GM21381 (cell line): ENCODE results near the gene KIDINS220.

Source experiments
- ATAC-seq: cut with Tn5 transposase; IDR thresholded peaks from one replicate; pipeline ENCODE4 v1.9.1; 2021; ENCODE audit warnings: mild to moderate bottlenecking, moderate library complexity; ENCODE audit not compliant: unreplicated experiment

Gene KIDINS220

DNA sequence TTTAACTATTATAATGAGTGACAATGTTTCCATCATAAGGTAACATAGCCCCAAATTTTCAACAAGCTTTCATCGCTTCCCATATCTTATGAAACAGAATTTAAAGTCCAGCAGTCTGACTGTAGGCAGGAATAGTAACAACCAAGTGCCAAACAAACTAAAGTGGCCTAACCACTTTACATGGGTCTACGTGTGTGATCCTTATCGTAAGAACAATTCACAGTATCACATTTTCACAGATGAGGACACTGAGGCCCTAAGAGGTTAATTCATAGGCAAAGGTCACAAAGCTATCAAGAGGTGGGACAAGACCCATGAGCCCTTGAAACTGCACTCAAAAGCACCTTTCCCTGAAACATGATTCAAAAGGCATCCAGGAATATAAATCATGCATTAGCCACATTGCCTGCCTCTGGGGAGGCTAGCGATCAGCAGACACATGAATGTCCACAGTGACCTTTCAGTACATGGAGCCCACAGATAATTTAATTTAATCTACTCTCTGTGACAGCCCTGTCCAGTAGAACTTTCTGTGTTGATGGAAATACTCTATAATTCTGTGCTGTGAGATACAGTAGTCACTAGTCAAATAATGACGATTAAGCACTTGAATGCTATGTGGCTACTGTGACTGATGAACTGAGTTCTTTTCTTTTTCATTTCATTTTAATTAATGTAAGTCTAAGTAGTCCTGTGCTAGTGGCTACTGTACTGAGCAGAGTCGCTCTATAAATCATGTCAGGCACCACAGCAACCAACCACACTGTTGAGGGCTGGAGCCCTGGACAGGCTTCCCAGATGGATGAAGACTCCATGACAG is 30.3 kb downstream of the KIDINS220 start:
- ATAC-seq = no peak

DNA sequence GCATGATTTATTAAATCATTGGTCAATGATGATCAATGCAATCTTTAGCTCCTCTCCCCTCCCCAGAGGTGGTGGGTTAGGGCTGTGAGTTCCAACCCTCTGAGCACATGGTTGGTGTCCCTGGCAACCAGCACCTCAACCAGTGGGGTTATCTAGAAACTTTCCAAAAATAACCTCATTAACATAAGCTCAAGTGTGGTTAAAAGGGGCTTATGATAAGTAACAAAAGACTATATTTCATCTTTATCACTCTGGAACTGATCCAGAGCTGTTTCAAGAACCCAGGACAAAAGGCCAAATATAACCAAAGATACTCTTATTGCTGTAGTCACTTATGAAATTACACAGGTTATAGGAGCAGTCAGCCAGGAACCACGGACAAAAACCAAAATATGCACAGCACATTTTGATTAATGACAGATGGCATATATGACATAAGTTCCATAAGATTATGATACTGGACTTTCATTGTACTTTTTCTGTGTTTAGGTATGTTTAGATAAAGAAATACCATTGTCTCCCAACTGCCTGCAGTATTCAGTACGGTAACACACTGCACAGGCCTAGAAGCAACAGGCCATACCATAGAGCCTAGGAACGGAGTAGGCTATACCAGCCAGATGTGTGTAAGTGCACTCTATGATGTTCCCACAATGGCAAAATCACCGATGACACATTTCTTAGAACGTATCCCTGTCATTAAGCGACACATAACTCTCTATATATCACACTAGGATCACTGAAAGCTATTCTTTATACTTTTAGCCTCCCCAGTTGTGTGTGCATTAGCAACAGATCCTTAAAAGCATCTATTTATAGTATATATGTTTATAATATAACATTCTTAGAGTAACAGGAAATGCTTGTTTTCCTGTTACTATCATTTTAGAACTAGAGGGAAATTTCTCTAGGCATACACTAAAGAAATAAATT is 31.9 kb downstream of the KIDINS220 start:
- ATAC-seq = no peak

GRCh38 chr2:8803658-8804379 is 33.6 kb downstream of the KIDINS220 start:
- peak; percentile 97 for ATAC-seq

DNA sequence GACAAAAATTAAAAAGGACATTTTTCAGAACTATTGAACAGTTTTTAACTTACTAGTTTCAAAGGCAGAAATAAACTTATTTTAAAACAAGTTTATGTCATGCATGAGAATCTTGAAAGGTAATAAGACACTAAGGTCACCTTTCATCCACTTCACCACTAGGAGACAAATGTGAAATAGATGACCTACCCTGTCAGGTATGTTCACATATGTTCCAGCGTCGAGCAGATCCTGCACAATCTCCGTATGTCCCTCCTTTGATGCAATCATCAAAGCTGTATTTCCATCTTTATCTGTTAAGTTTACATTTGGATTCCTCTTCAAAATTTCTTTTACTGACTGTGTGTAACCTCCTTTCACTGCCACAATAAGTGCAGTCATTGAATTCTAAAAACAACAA is 34.7 kb downstream of the KIDINS220 start:
- no peak for ATAC-seq

DNA sequence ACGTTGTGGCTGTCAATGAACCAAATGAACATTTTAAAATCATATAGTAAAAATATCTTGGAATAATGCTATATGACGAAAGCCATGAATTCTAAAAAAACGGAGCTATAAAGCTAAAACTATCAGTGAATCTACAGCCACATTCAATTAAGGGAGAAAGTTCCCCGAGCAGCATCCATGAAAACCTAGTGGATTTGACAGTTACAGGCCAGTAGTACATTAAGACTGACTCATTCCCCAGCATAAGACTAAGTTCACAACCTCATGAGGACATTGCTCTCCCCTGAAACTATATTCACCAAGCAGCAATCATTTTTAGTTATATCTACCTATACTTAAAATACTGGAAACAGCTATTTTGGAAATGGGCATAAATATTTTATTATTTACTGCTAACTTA is 36.6 kb downstream of the KIDINS220 start:
- no peak for ATAC-seq

GRCh38 chr2:8800218-8800617 is 37.2 kb downstream of the KIDINS220 start:
- ATAC-seq = no peak

- no peak for ATAC-seq
Measured at GRCh38 chr2:8799004-8799403, 38.4 kb downstream of the KIDINS220 start.

DNA sequence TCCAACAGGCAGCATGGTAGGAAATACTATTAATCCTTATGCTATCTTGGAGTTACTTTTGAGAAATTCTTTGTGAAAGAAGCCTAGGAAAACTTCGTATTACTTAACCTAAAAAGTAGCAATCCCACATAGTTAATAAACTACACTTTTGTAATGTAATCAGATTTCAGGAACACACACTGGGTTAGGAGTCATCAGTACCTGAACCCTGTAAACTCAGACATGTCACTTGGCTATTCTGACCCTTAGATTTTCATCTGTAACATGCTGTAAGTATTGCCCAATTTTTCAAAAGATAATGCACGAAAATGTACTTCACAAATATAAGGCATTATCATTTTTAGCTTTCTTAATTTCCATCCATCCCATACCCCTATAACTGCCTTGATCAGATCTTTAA is 39.0 kb downstream of the KIDINS220 start:
- ATAC-seq = no peak

- ATAC-seq = no peak
Measured at GRCh38 chr2:8797682-8798081, 39.7 kb downstream of the KIDINS220 start.

DNA sequence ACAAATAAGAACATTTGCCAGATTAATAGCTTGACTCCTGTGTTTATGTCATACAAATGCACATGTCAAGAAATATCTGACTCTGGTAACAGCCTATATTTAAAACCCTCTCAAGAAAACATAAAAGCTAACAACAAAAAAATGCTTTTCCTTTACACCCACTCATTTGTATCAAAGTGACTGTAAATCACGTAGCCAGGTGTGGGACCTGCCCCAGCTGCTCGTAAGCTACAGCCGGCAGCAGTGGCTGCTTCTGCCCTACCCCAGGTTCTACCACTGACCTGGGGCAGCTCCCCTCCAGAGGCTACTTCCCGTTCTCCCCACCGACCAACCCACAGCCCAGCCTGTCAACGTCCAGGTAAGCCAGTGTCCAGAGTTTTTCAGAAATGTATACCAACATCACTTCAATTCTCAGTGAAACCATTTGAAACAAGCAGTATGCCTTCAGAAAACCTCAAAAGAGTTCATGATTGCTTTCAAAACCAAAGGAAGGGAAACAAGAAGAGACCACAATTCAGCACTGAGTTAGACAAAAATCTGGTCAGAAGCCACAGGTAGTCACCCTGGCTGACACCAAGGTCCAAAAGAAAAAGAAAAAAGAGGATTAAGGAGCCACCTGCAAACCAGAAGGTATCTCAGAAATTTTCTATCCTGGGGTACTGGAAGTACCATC is 40.4 kb downstream of the KIDINS220 start:
- no peak for ATAC-seq

GRCh38 chr2:8796315-8796848 is 41.0 kb downstream of the KIDINS220 start:
- no peak for ATAC-seq

DNA sequence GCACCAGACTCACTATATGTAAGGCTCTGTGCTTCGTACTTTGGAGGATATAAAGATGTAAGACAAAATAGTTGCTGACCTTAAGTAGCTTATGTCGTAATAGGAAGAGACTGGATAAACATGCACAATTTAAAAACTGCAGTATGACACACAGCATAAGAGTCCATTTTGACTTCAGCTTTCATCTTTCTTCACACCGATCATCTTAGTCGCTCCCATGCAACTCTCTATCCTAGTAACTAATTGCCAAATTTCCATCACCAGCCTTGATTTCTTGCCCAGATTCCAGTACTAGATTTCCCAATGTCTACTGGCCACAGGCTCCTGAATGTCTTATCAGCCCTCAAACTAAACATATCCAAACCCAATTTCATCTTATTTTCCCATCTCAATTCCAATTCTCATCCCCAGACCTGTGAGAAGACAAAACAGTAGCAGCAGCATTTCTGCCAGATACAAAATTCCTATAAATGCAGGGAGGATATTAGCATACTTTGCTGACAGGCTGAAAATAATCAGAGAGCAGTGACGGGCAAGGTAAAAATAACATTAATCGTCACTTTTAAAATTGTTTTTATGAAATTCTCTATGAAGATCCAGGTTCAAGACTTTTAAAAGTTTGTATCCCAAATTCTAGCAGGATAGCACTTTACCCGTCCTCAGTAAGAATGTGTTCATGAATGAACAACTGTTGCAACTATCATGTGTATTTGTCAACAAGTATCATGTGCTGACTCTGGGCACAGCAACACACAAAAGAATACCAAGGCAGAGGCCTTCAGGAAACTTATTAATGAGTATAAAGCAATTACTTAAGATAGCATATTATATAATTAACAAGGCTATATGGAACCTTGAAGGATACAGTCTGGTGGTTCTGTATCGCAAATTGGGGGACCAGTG is 42.2 kb downstream of the KIDINS220 start:
- no peak for ATAC-seq

- no peak for ATAC-seq
Measured at GRCh38 chr2:8790739-8791162, 46.7 kb downstream of the KIDINS220 start.

DNA sequence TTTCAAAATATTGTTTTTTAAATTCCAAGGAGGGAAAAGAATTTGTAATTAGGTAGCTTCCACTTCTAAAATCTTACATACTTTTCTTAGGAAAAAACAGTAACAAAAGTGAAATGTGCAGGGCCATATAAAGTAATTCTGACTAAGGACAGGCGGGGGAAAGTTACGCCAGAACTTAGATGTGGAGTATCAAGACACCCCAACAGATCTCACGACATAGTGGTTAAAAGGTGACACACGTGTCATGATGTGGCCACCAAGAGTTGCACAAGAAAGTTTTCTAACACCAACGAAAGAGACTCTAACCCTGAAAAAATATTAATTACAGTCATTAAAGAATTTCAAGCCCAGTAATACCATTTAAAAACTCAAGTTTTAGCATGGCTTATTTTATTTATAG is 51.0 kb downstream of the KIDINS220 start:
- ATAC-seq = no peak

DNA sequence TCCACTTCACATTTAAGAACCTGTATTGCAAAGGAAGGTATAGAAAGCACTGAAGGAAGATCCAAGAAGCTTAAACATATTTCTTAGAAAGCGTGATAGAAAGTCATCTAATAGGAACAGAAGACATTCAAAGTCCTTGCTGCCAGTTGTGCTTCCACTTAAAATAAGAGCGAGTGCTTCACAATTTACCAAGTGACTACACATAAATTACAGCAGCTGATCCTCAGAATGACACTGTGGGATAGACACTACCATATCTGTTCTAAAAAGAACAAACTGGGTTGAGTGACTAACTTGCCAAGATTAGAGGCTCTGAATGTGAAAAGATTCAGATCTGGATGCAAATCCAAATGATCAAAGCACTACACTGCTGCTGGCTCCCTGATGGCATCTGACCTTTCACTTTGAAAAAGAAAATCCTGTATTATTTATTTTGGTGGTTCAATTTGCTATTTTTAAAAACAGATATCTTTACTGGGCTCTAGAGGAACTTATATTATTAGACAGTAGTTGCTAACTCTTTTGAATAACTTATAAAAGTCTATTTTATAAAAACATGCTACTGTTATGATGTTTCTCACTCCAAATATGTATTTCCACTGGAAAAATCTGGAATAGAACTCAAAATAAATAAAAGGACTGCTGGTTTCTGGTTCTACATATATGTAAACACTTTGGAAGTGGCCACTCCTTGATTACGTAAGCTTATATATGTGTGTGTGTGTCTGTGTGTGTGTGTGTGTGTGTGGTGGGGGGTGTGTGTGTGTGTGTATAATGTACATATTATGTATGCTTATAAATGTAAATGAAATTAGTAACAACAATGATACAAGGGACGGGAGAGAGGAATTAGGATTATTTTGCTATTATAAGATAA is 57.4 kb downstream of the KIDINS220 start:
- ATAC-seq = no peak

- no peak for ATAC-seq
Measured at GRCh38 chr2:8774371-8774770, 63.0 kb downstream of the KIDINS220 start.

DNA sequence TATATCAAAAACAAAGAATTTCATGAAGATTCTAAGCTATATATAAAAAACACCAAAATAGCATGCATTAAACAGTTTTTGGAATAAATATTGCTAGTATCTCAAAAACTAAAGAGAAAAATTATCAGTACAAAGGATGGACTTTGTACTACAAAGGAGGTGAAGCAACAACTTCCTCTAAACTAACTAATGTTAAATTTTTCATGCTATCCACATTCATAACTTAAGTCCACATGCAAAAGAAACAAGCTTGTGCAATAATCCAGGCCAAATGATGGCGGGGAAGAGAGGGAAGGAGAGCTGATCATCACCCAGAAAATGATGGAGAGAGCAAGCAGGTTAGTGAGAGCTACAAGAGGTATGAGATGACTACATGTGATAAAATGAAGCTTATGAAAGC is 70.1 kb downstream of the KIDINS220 start:
- no peak for ATAC-seq

DNA sequence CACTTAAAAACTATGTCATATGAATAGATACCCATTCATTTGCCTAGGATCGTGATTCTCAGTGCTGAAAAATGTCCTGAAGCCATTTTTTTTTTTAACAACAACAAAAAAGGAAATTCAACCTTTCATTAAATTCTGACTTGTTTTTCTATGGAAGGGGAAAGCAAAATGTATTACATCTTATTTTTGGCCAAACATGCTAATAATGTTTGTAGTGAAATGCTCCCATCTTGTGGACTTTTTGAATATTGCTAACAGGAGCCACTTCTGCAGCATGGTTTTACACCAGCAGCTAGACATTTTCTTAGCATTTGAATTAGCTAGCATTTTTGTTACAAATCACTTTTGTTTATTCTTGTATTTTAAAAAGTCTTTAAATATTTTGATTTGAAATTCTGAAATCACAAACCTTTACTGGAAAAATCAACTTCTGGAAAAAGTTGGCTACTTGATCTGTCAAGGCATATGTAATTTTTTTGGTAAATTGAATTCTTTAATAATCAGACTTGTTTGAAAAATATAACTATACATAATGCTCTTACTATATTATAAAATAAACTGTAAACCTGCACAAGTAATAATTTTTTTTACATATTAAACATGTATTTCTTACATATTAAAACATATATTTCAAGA is 75.8 kb downstream of the KIDINS220 start:
- no peak for ATAC-seq
